Measurements from ENCODE around the gene DDX1.
"Not testable (repeated sequence)": the region's sequence is repeated elsewhere in the genome, so short reads cannot be mapped to it uniquely, and the experiment has no call there.

The DDX1 gene

GRCh38 chr2:15595936-15596335 lies 4.3 kb downstream of the DDX1 start:
- DNase-seq (ENCODE audit: low read depth) = no peak

DNA sequence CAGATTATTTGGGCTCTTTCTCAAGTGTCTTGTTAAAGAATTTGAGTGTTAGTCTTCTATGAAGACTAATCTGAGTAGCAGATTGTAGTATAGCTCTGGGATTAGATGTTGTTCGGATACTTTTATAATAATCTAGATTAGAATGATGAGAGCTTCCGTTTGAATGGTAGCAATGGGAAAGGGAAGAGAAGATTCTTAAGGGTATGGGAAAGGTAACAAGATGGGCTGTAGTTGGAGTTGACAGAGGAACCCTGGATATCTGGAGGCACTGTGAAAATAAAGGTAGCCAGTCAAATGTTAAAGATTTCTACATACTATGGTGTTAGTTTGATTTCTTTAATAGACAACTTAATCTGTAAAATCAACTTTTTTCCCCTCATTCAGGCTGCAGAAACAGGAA lies 4.7 kb downstream of the DDX1 start:
- DNase-seq (ENCODE audit: low read depth) = no peak

DNA sequence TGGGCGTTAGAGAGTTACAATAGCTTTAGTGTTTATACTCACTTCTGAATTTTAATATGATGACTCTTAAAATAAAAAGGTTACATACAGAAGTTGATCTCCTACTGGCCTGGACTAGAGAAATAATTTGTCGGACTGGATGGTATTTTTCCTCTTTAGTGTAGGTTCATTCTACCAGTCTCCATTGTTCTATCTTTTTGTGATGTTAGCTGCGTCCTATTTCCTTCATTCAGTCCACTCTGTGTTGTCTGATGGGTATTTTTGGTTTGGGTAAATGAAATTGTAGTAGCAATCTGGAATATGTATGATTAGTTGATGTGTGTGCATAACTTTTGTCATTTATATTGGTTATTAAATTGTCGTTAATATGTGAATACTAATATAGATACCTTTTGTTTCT lies 5.3 kb downstream of the DDX1 start:
- DNase-seq (ENCODE audit: low read depth) = no peak

DNA sequence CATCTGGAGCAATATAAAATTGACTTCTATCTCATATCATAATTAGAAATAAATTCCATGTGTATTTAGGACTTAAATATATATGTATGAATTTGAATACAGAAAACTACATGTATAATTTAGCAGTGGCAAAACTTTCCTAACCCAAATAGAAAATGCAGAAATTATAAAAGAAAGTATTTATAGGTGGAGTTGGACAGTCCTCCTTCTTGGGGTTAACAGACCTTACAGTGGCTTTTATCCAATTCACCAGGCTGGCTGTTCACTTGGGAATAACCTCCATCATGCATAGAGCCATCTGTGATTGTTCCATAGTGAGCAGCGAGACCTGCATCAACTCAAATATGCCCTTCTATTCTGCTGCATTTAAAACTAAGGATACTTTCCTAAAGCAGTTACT lies 8.3 kb downstream of the DDX1 start:
- DNase-seq (ENCODE audit: low read depth) = no peak

- DNase-seq (ENCODE audit: low read depth) = no peak
Measured at GRCh38 chr2:15601681-15602080, 10.0 kb downstream of the DDX1 start.

GRCh38 chr2:15602393-15602792 lies 10.7 kb downstream of the DDX1 start:
- no peak for DNase-seq (ENCODE audit: low read depth)

GRCh38 chr2:15603044-15603765 lies 11.5 kb downstream of the DDX1 start:
- DNase-seq (ENCODE audit: low read depth) = no peak

GRCh38 chr2:15603948-15604347 lies 12.3 kb downstream of the DDX1 start:
- no peak for DNase-seq (ENCODE audit: low read depth)

- DNase-seq (ENCODE audit: low read depth) = no peak
Measured at GRCh38 chr2:15605721-15606120, 14.1 kb downstream of the DDX1 start.

GRCh38 chr2:15606481-15607441 lies 15.1 kb downstream of the DDX1 start:
- DNase-seq (ENCODE audit: low read depth) = no peak

- no peak for DNase-seq (ENCODE audit: low read depth)
Measured at GRCh38 chr2:15607709-15608391, 16.2 kb downstream of the DDX1 start.

DNA sequence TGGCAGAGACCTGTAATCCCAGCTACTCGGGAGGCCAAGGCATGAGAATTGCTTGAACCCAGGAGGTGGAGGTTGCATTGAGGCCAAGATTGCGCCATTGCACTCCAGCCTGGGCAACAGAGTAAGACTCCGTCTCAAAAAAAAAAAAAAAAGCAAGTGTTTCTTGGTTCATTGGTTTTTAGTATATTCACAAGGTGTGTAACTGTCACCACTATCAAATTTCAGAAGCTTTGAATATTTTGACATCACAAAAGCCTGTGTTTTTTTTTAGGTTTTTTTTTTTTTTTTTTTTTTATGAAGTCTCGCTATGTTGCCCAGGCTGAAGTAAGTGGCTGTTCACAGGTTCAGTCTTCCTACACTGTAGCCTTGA lies 16.7 kb downstream of the DDX1 start:
- DNase-seq (ENCODE audit: low read depth) = no peak

- no peak for DNase-seq (ENCODE audit: low read depth)
Measured at GRCh38 chr2:15609341-15610042, 17.8 kb downstream of the DDX1 start.

DNA sequence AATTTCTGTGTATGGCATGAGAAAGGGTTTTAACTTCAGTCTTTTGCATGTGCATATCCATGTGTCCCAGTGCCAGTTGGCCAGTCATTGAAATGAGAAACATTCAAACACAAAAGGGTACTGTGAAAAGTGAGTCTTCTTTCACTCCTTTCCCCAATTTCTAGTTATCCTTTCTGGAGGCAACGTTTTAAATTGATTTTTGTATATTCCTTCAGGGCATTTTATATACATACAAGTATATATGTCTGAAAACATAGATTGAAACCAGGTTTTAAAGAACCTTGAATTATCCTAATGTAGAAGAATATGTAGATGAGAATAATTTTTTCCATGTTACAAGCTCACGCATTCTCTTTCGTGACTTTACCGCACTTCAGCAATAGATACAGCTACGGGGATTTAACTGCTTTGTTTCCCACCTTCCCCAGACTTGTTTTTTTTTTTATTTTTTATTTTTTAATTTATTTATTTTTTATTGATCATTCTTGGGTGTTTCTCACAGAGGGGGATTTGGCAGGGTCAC lies 18.8 kb downstream of the DDX1 start:
- DNase-seq (ENCODE audit: low read depth) = no peak

DNA sequence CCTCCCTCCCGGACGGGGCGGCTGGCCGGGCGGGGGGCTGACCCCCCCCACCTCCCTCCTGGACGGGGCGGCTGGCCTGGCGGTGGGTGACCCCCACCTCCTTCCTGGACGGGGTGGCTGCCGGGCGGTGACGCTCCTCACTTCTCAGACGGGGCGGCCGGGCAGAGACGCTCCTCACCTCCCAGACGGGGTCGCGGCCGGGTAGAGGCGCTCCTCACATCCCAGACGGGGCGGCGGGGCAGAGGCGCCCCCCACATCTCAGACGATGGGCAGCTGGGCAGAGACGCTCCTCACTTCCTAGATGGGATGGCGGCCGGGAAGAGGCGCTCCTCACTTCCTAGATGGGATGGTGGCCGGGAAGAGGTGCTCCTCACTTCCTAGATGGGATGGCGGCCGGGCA lies 20.4 kb downstream of the DDX1 start:
- not testable (repeated sequence) for DNase-seq (ENCODE audit: low read depth)

DNA sequence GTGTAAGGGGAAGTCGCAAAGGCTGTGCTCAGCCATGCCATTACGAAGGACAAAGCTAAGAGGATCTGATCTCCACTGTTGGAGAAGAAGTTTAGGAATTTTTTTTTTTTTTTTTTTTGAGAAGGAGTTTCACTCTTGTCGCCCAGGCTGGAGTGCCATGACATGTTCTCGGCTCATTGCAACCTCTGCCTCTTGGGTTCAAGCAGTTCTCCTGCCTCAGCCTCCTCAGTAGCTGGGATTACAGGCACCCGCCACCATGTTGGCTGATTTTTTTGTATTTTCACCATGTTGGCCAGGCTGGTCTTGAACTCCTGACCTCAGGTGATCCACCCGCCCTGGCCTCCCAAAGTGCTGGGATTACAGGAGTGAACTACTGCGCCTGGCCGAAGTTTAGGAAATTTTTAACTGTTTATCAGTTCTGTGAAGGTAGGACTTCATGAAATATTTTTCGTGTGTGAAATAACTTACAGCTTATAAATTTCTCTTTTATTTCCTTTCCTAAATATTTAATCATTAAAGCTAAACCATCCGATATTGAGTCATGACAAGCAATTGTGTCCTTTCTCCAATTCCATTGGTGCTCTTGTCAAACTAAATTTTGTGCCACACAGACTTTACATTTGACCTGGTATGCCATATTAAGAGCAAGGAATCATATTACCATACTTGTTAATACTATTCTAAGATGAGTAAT lies 22.2 kb downstream of the DDX1 start:
- DNase-seq (ENCODE audit: low read depth) = no peak

DNA sequence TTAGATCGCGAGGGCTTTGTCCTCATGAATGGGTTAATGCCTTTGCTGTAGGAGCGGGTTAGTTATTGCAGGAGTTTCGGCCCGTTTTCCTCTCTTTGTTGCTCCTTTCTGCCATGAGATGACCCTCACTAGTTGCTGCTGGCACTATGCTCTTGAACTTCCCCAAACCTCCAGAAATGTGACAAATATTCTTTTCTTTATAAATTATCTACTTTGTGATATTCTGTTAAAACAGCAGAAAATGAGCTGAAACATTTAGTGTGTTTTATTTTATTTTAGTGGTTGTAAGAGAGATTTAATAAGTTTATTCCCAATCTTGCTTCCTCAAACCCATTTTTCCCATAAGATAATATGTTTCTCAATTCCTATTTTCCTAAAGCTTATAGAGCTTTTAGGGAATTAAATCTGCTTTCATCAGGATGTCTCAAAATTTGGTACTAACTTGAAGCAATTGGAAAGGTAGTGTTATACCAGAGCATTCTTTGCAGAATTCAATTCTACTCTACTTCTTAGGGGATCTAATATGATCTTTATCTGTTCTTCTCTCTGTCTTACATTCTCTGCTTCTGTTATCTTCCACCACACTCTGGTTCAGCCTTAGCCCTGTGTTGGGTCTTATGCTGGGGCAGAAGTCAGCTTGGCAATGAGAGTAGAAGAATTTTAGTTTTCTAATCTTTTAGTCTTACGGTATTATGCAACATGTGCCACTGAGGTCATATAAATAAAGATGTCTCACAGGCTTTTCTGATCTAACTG lies 23.1 kb downstream of the DDX1 start:
- DNase-seq (ENCODE audit: low read depth) = no peak

- DNase-seq (ENCODE audit: low read depth) = no peak
Measured at GRCh38 chr2:15615301-15615920, 23.7 kb downstream of the DDX1 start.

DNA sequence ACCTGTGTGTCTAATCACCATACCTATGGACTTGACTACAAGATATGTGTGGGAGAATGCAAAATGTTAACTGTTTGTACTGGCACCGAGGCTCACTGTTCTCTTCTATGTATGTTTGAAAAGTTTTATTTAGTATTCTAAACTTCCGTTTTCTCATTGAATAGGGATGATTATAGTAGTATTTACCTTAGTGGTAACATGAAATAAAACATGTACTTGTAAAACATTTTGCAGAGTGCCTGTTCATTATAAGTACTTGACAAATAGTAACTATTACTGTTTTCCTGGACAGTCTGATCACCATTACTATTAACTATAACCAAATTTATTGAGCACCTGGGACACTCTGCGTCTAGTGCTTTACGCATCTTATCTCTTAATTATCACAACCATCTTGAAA lies 24.8 kb downstream of the DDX1 start:
- DNase-seq (ENCODE audit: low read depth) = no peak

Measured in HS-5 (cell line).